GM12878 (cell line): Measurements from ENCODE around the gene SIRT7. TPM values are rescaled to one million over a fixed set of nuclear protein-coding genes. Genes with fewer than 3 reads are reported as not detected.

Experiments used
- ATAC-seq: fragments of 200-7000 bp; cut with Tn5 transposase; 3 replicates; pipeline ENCODE4 v1.9.1; 2020; ENCODE audit warnings: mild to moderate bottlenecking, moderate library complexity
- BruUV-seq: library from RNA; stranded (reverse); fragments of 400-500 nt; replicated peaks from 2 replicates; lab custom pipeline; 2021; lab: Mats Ljungman, UMichigan
- CTCF ChIA-PET: fragments of 300-600 bp; sonication (Branson Sonifier 250); formaldehyde crosslinking; extraction: SDS; loops from one replicate; lab custom pipeline; 2021; ENCODE audit warnings: inconsistent platforms; lab: Yijun Ruan, JAX
- POLR2A ChIA-PET: fragments of 350-600 bp; formaldehyde crosslinking; extraction: SDS; loops from one replicate; lab custom pipeline; 2021; ENCODE audit warnings: inconsistent platforms; lab: Charles Lee
- RAD21 ChIA-PET: fragments of 300-600 bp; sonication (Branson Sonifier 250); formaldehyde crosslinking; loops from one replicate; lab custom pipeline; 2023; ENCODE audit warnings: antibody characterized with exemption; ENCODE audit not compliant: unreplicated experiment; lab: Charles Lee
- SMC1A ChIA-PET: fragments of 300-600 bp; sonication (Branson Sonifier 250); formaldehyde crosslinking; loops from one replicate; lab custom pipeline; 2023; ENCODE audit not compliant: unreplicated experiment, uncharacterized antibody; lab: Charles Lee
- DNase-seq: peaks from one replicate; pipeline ENCODE4 v3.0.0-alpha.2; 2011; ENCODE audit warnings: low read depth, low spot score
- FAIRE-seq: peaks from 3 replicates; lab custom pipeline; 2011; peaks lifted over from hg19 to GRCh38; lab: Jason Lieb, UNC
- H2AFZ ChIP-seq: 2 replicates; pipeline ENCODE4 v1.6.0; 2011; ENCODE audit warnings: low read depth, low read length, control low read depth; ENCODE audit not compliant: control insufficient read depth
- H3K27ac ChIP-seq: 2 replicates; pipeline ENCODE4 v1.5.1; 2011; ENCODE audit warnings: control low read depth; ENCODE audit not compliant: control insufficient read depth, insufficient read depth
- H3K27me3 ChIP-seq, 2 experiments: replicated peaks in 1 of 2; 2 replicates each; pipeline versions ENCODE4 v1.6.0 to v1.6.1; 2011; ENCODE audit warnings: low read length in 1 of 2; ENCODE audit not compliant: control insufficient read depth in 2 of 2, insufficient read depth in 2 of 2
- H3K36me3 ChIP-seq, 2 experiments: 2 replicates each; pipeline ENCODE4 v1.5.1; 2011; ENCODE audit warnings: low read length in 1 of 2; ENCODE audit not compliant: control insufficient read depth in 2 of 2, insufficient read depth in 2 of 2
- H3K4me1 ChIP-seq: 2 replicates; pipeline ENCODE4 v1.6.1; 2011; ENCODE audit warnings: mild to moderate bottlenecking, low read length, moderate library complexity, mixed read lengths; ENCODE audit not compliant: control insufficient read depth, insufficient read depth
- H3K4me2 ChIP-seq: 2 replicates; pipeline ENCODE4 v1.6.0; 2011; ENCODE audit warnings: control low read depth; ENCODE audit not compliant: control insufficient read depth, insufficient read depth
- H3K4me3 ChIP-seq: fragments of 200-600 bp; sonication (generic); 2 replicates; pipeline ENCODE4 v1.5.1; 2016
- H3K79me2 ChIP-seq: 2 replicates; pipeline ENCODE4 v1.6.0; 2011; ENCODE audit warnings: low read length; ENCODE audit not compliant: control insufficient read depth, insufficient read depth
- H3K9ac ChIP-seq: 2 replicates; pipeline ENCODE4 v1.8.0; 2011; ENCODE audit warnings: low read length, control low read depth, mixed read lengths; ENCODE audit not compliant: control insufficient read depth, insufficient read depth
- H3K9me3 ChIP-seq: replicated peaks from 3 replicates; pipeline ENCODE4 v1.5.1; 2011; ENCODE audit warnings: mild to moderate bottlenecking, low read length; ENCODE audit not compliant: control insufficient read depth, insufficient read depth
- H4K20me1 ChIP-seq: 2 replicates; pipeline ENCODE4 v1.6.0; 2011; ENCODE audit not compliant: control insufficient read depth, insufficient read depth
- BRCA1 ChIP-seq: IDR thresholded peaks from 2 replicates; pipeline ENCODE4 v1.6.1; 2011; ENCODE audit warnings: low read depth, low read length, improper control_type of control experiment
- CUX1 ChIP-seq: IDR thresholded peaks from 2 replicates; pipeline ENCODE4 v1.6.1; 2012; ENCODE audit warnings: improper control_type of control experiment, low read depth, low read length; ENCODE audit not compliant: insufficient replicate concordance
- E2F4 ChIP-seq: IDR thresholded peaks from 2 replicates; pipeline ENCODE4 v1.6.1; 2012; ENCODE audit warnings: low read depth, low read length, improper control_type of control experiment
- E4F1 ChIP-seq: fragments of 450-650 bp; IDR thresholded peaks from 2 replicates; pipeline ENCODE4 v1.6.1; 2018; ENCODE audit warnings: borderline replicate concordance, mild to moderate bottlenecking; ENCODE audit not compliant: partially characterized antibody
- EZH2 ChIP-seq: IDR thresholded peaks from 2 replicates; pipeline ENCODE4 v1.6.1; 2012; ENCODE audit warnings: low read depth, mild to moderate bottlenecking, control low read depth, inconsistent platforms, low read length, borderline replicate concordance; ENCODE audit not compliant: control insufficient read depth
- FOXK2 ChIP-seq: fragments of 450-650 bp; IDR thresholded peaks from 2 replicates; pipeline ENCODE4 v1.6.1; 2017; ENCODE audit warnings: mild to moderate bottlenecking, moderate library complexity
- NKRF ChIP-seq: fragments of 450-650 bp; conservative IDR thresholded peaks from 2 replicates; pipeline ENCODE4 v1.6.1; 2017; ENCODE audit warnings: mild to moderate bottlenecking, moderate library complexity
- POLR2AphosphoS2 ChIP-seq: IDR thresholded peaks from 2 replicates; pipeline ENCODE4 v1.6.1; 2011; ENCODE audit warnings: low read depth, mild to moderate bottlenecking, low read length, improper control_type of control experiment, moderate library complexity
- RAD21 ChIP-seq: IDR thresholded peaks from 2 replicates; pipeline ENCODE4 v1.6.1; 2011; ENCODE audit warnings: mild to moderate bottlenecking, low read depth, low read length, moderate library complexity; ENCODE audit not compliant: insufficient read depth
- ZNF274 ChIP-seq: IDR thresholded peaks from one replicate; pipeline ENCODE4 v1.8.0; 2011; ENCODE audit not compliant: insufficient read length, insufficient read depth
- WGBS: methylation state at CpG from one replicate; pipeline ENCODE4 v1.1.6; 2016; ENCODE audit warnings: low lambda C conversion rate; ENCODE audit not compliant: insufficient replicate concordance, insufficient coverage; ENCODE audit errors: missing lambda C conversion rate; 5-methylcytosine and 5-hydroxymethylcytosine counted together
- in situ Hi-C: fragments of 300-500 bp; cut with MboI; formaldehyde crosslinking; loops from 9 replicates; pipeline ENCODE4 v1.14.3; 2018; ENCODE audit warnings: mixed read lengths
- intact Hi-C: fragments of 100-400 bp; cut with micrococcal nuclease; formaldehyde crosslinking; loops from one replicate; pipeline ENCODE4 v1.14.2; 2022; ENCODE audit not compliant: unreplicated experiment
- polyA plus RNA-seq, 11 experiments: library from polyadenylated mRNA; depleted of rRNA in 4 of 11; unstranded in 6 of 11; stranded (reverse) in 5 of 11; fragments of >200 nt; fragmentation: Nextera tagmentation in 4 of 11; fragmentation: Illumina TruSeq in 1 of 11; extraction: Ambion mirVana in 4 of 11; extraction: Trizol in 1 of 11; gene quantifications; 1 replicate in 1 of 11; 2 replicates in 10 of 11; pipeline versions ENCODE4 v1.2.1 to v1.2.3, GENCODE V29; 2011 to 2016; ENCODE audit warnings: inconsistent platforms in 2 of 11, missing spikeins in 2 of 11, low read depth in 1 of 11
- total RNA-seq, 4 experiments: library from RNA; depleted of rRNA in 3 of 4; stranded (reverse); fragments of >200 nt in 3 of 4; fragmentation: Illumina TruSeq in 1 of 4; extraction: Trizol in 1 of 4; gene quantifications; 2 replicates each; pipeline versions ENCODE4 v1.2.1 to v1.2.3, GENCODE V29; 2013 to 2021

Gene SIRT7
- total and polyA plus RNA-seq, 10 of the 15 experiments (the other 5 are each of a cell fraction or from before 2014, with no cell fraction given): 1.2 to 56.2 (median 22.7) TPM

- H3K9me3 ChIP-seq: no peaks in the 10 kb centered on the region
- CTCF ChIA-PET: no interaction called here
- no peak overlapping the region for H3K27ac ChIP-seq
- no peak overlapping the region for H3K4me2 ChIP-seq
- SMC1A ChIA-PET: no interaction called here
- peaks cover 3% of the 10 kb centered on the region for H3K79me2 ChIP-seq
- 93% methylated on average over 24 of the region's 28 CpGs for WGBS
- H3K36me3 ChIP-seq: peaks cover 3 to 4% of the 10 kb centered on the region in 2 experiments; a peak in 3 of 4 replicates
- H3K9ac ChIP-seq: no peak overlapping the region
- ATAC-seq: no peak
- H3K27me3 ChIP-seq: no peaks in the 10 kb centered on the region; a peak in 1 of 4 replicates
- no TSS peak for BruUV-seq
- no peak for FAIRE-seq
- no peak overlapping the region for H2AFZ ChIP-seq
- RAD21 ChIA-PET: no interaction called here
- in situ Hi-C loops (no loop called here), intact Hi-C loops (no loop called here)
- DNase-seq: no peak
- POLR2A ChIA-PET: no interaction called here
- no peak overlapping the region for H3K4me3 ChIP-seq
- H4K20me1 ChIP-seq: no peaks in the 10 kb centered on the region
- no peaks in the 10 kb centered on the region for H3K4me1 ChIP-seq
- TF ChIP-seq ZNF274: no peak
- TF ChIP-seq E2F4: no peak
- TF ChIP-seq RAD21: no peak
- TF ChIP-seq EZH2: no peak
- TF ChIP-seq NKRF: no peak
- no peak for TF ChIP-seq BRCA1
- TF ChIP-seq CUX1: no peak
- TF ChIP-seq E4F1: no peak
- TF ChIP-seq POLR2AphosphoS2: no peak
- no peak for TF ChIP-seq FOXK2
Measured at GRCh38 chr17:81904600-81905423, 13.2 kb downstream of the SIRT7 start.
